CD4-positive, alpha-beta T cell treated with Interleukin-6 at 100 ng/mL for 8 hours (primary cell): Measurements from ENCODE around the gene RAPSN.

Source experiments
- DNase-seq: peaks from one replicate; pipeline ENCODE4 v3.0.0-alpha.2; 2020; ENCODE audit warnings: mixed read lengths, low spot score

Gene RAPSN

DNA sequence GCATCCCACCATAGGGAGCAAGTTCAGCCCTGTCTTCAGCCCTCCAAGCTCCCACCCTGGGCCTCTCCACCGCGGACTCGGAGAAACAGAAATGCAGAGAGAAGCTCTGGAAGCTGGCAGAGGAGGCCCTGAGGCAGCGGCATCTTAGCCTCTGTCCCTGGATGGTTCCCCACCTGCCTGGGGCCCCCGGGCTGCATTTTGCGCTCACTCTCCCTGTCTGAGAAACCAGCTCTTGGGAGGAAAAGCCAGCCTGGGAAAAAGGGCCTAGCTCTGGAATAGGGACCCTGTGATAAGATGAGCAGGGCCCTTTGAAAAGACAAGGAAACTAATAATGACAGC, 58.5 kb downstream of the RAPSN start:
- no peak for DNase-seq

DNA sequence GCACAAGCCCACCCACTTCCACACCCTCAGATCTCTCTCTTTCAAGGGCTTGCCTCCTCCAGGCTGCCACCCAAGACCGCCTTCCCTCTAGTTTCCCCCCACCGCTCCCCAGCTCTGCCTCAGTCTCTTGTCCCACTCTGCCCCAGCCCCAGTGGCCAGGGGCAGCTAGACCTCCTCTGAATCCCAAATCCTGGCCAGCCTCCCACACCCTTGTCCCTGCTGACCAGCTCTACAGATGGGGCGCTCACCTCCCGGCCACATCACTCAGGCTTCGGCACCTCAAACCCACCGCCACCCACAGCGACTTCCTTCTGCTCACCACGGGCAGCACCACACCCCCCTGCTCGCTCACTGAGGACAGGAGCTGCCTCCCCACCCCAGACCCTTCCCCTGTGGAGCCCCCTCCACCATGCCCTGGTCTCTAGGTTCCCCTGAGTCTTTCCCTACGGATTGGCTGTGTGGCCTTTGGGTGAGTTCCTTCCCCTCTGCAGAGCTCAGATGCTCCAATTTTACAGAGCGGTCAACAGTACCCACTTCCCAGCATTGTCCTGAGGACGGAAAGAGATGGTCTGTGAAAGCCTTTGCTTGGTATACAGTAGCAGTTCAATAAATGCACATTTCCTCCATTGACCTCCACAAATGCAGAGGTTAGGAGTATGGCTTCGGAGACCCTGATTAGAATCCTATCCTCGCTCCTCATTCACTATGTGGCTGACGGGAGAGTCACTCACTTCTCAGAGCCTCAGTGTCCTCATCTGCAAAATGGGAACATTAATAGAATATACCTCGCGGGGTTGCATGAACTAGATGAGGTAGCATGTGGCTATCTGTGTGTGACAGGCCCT, 59.1 kb downstream of the RAPSN start:
- DNase-seq: no peak

DNA sequence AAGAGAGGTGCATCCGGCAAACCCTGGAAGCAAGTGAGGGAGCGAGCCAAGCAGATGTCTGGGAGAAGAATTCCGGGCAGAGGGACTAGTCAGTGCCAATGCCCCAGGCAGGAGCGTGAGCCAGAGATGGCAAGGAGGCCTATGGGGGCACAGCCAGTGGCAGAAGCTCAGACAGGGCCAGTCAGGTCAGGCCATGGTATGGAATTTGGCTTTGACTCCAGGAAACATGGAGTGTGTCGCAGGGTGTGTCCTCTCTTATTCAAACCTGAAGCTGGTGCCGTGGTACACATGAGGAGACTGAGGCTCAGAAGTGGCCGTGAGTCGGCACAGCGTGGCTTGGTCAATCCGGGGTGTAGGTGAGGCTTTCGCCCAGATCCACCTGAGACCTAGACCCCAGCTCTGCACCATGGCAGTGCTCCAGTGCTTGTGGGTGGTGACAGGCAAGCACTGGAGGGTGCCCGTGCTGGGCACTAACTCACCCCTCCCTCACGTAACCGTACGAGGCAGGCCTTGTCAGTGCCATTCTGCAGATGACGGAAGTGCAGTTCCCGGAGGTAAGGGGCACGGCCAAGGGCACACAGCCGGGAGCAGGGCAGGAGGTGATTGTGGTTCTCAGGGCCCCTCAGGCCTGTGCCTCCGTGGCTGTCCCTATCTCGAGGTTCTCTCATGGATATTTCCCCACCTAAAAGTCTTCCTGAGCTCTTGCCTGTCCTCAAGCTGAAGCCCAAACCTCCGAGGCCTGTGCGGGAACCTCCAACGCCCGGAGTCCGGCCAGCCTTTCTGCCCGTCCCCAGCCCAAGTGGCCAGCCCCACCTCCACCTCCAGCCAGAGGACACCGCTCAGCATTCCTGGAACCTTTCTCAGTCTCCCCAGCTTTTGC, 60.0 kb downstream of the RAPSN start:
- DNase-seq: no peak

DNA sequence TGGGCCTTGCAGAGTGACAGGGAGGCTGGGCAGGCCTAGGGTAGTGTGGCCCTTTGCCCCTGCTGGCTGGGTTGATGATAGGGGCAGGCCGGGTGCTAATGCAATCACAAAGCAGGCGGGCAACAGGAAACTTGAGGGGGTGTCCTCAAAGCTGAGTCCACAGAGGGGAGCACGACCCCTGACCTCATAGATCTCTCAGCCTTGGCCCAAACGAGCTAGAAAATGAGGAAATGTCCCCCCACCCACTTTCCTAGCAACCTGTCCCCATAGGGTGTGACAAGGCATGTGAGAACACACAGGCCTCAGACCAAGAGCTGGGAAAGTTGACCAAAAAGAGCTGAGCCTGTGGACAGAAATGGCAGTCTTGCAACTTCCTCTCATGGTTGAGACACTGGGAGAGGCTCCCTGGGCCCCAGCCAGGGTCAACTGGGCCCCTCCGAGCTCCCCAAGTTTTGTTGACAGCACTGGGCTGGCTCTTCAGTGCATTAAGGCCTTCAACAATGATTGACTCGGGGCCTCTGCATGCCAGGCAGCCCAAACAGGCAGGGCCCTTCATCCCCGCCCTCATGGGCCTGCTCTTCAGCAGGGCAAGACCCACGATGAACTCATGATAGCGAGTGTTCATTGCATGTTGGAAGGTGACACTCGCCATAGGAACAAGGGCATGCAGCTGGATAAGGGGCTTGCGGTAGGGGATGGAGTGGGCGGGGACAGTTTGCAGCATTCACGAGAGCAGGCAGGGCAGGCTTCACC, 60.8 kb downstream of the RAPSN start:
- DNase-seq: no peak
